ENCODE data around the gene FLNA. TPM values are rescaled to one million over a fixed set of nuclear protein-coding genes. Genes with fewer than 3 reads are reported as not detected.

The FLNA gene
- total and polyA plus RNA-seq, 2 of the 13 experiments (the other 11 are each of a cell fraction or from before 2014, with no cell fraction given): 83.4 to 174 TPM

- no peak for TF ChIP-seq MAFF (IDR thresholded peaks at IDR 0.05; ENCODE audit: low read depth, low read length)
- TF ChIP-seq SAP130 (CRISPR knock-in tag; IDR thresholded peaks at IDR 0.05; ENCODE audit: low read depth): 0 out of 2 replicates have a peak, but pooled peaks have one; percentile 34
- no peak for TF ChIP-seq PBX2 (CRISPR knock-in tag; IDR thresholded peaks at IDR 0.05)
- peak; percentile 64; the same call in 1 of the 2 replicates for TF ChIP-seq ZNF430 (CRISPR knock-in tag; IDR thresholded peaks at IDR 0.05)
- TF ChIP-seq RBFOX2 (IDR thresholded peaks at IDR 0.05; ENCODE audit: low read depth, low read length): no peak
- no peak for TF ChIP-seq ZNF253 (CRISPR knock-in tag; IDR thresholded peaks at IDR 0.05; ENCODE audit: borderline replicate concordance)
- TF ChIP-seq SRSF1 (optimal IDR thresholded peaks at IDR 0.05; ENCODE audit: low read depth, low read length): no peak
- TF ChIP-seq, protein P1, sequence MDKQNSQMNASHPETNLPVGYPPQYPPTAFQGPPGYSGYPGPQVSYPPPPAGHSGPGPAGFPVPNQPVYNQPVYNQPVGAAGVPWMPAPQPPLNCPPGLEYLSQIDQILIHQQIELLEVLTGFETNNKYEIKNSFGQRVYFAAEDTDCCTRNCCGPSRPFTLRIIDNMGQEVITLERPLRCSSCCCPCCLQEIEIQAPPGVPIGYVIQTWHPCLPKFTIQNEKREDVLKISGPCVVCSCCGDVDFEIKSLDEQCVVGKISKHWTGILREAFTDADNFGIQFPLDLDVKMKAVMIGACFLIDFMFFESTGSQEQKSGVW (CRISPR knock-in tag; IDR thresholded peaks at IDR 0.05; ENCODE audit: borderline replicate concordance): no peak
- TF ChIP-seq SOX13 (IDR thresholded peaks at IDR 0.05): no peak
- peak in 1 of 2 experiments; percentile 16; a peak in 1 of 4 replicates for TF ChIP-seq SOX13 (CRISPR knock-in tag; conservative IDR thresholded peaks at IDR 0.05 in 1 of 2, IDR thresholded peaks at IDR 0.05 in 1 of 2)
- no peak for TF ChIP-seq AHR (CRISPR knock-in tag; IDR thresholded peaks at IDR 0.05)
- TF ChIP-seq MLLT10 (CRISPR knock-in tag; IDR thresholded peaks at IDR 0.05): no peak
- no peak for TF ChIP-seq HNRNPLL (IDR thresholded peaks at IDR 0.05; ENCODE audit: low read depth, low read length, poor library complexity, severe bottlenecking)
- TF ChIP-seq HOXA7 (CRISPR knock-in tag; IDR thresholded peaks at IDR 0.05): no peak
- no peak for TF ChIP-seq HNRNPL (IDR thresholded peaks at IDR 0.05; ENCODE audit: low read depth, low read length)
- TF ChIP-seq RARA (CRISPR knock-in tag; IDR thresholded peaks at IDR 0.05): no peak
- no peak for TF ChIP-seq PAX8 (CRISPR knock-in tag; IDR thresholded peaks at IDR 0.05; ENCODE audit: borderline replicate concordance)
- TF ChIP-seq ZNF143 (CRISPR knock-in tag; IDR thresholded peaks at IDR 0.05): no peak
- TF ChIP-seq YEATS4 (CRISPR knock-in tag; IDR thresholded peaks at IDR 0.05; ENCODE audit: borderline replicate concordance): no peak
- TF ChIP-seq ZNF883 (CRISPR knock-in tag; IDR thresholded peaks at IDR 0.05; ENCODE audit: not compliant biosample characterization): no peak
- TF ChIP-seq GABPA (IDR thresholded peaks at IDR 0.05; ENCODE audit: low read depth, low read length): no peak
- no peak for TF ChIP-seq GABPA (CRISPR knock-in tag; IDR thresholded peaks at IDR 0.05; ENCODE audit: low read depth)
- TF ChIP-seq PHF20 (CRISPR knock-in tag; IDR thresholded peaks at IDR 0.05): no peak
- TF ChIP-seq HMG20A (CRISPR knock-in tag; IDR thresholded peaks at IDR 0.05; ENCODE audit: borderline replicate concordance): no peak
- no peak for TF ChIP-seq ZKSCAN1 (IDR thresholded peaks at IDR 0.05; ENCODE audit: low read length)
- no peak for TF ChIP-seq KAT8 (CRISPR knock-in tag; IDR thresholded peaks at IDR 0.05)
- no peak for TF ChIP-seq MED8 (CRISPR knock-in tag; IDR thresholded peaks at IDR 0.05; ENCODE audit: insufficient replicate concordance)
- TF ChIP-seq ASH2L (IDR thresholded peaks at IDR 0.05; ENCODE audit: insufficient read length, low read depth, low read length): peak; percentile 62
- TF ChIP-seq ZNF564 (CRISPR knock-in tag; IDR thresholded peaks at IDR 0.05): no peak
- no peak for TF ChIP-seq ZNF644 (CRISPR knock-in tag; IDR thresholded peaks at IDR 0.05; ENCODE audit: low read depth)
- TF ChIP-seq CHD2 (IDR thresholded peaks at IDR 0.05; ENCODE audit: low read depth, low read length): no peak
- TF ChIP-seq HDAC6 (IDR thresholded peaks at IDR 0.05; ENCODE audit: low read depth, low read length): no peak
- 0 out of 2 replicates have a peak, but pooled peaks have one; percentile 19 for TF ChIP-seq ZNF501 (CRISPR knock-in tag; IDR thresholded peaks at IDR 0.05)
Observed at GRCh38 chrX:154398668-154399526, 24.5 kb upstream of the FLNA start (continued).

Data from HepG2 (cell line).